Mucosa of descending colon (tissue), 3 donors: ENCODE measurements around the gene TREM1. TPM values are rescaled to one million over a fixed set of nuclear protein-coding genes. Genes with fewer than 3 reads are reported as not detected.
"Not testable (repeated sequence)": the region's sequence is repeated elsewhere in the genome, so short reads cannot be mapped to it uniquely, and the experiment has no call there.

Source experiments
- ATAC-seq: fragments of 200-7000 bp; cut with Tn5 transposase; one replicate; pipeline ENCODE4 v1.9.1; 2020; ENCODE audit warnings: mild to moderate bottlenecking, moderate library complexity
- DNase-seq, 3 donors: peaks; one replicate each; pipeline ENCODE4 v3.0.0-alpha.2; 2020
- H3K36me3 ChIP-seq: fragments of 200-600 bp; one replicate; pipeline ENCODE4 v1.8.0; 2021; ENCODE audit warnings: low read depth, mild to moderate bottlenecking
- H3K4me1 ChIP-seq: fragments of 200-600 bp; one replicate; pipeline ENCODE4 v1.8.0; 2021; ENCODE audit warnings: low read depth, mild to moderate bottlenecking
- H3K4me3 ChIP-seq: fragments of 200-600 bp; one replicate; pipeline ENCODE4 v1.8.0; 2021; ENCODE audit warnings: mild to moderate bottlenecking
- H3K9me3 ChIP-seq: fragments of 200-600 bp; one replicate; pipeline ENCODE4 v1.8.0; 2021; ENCODE audit warnings: mild to moderate bottlenecking
- CTCF ChIP-seq: fragments of 200-600 bp; IDR thresholded peaks from one replicate; pipeline ENCODE4 v1.8.0; 2022; ENCODE audit warnings: antibody characterized with exemption, mild to moderate bottlenecking
- intact Hi-C, 2 donors: fragments of 100-400 bp; cut with DNase I in 1 of 2; cut with micrococcal nuclease in 1 of 2; formaldehyde crosslinking; loops; one replicate each; pipeline versions ENCODE4 v1.11.0 to v1.11.1; 2022; cut with DNase I, micrococcal nuclease
- total RNA-seq, 3 donors: library from RNA; stranded (reverse); fragmentation: NEBNext Ultra II Directional in 2 of 3; extraction: Animal tissue kit (Norgen Biotek cat#: 25700) in 2 of 3; gene quantifications; one replicate each; pipeline versions ENCODE4 v1.2.1 to v1.2.4, GENCODE V29; 2021 to 2023
- donor health status: DM: no; HTN: no; CAD: no; lungs with moderate emphysema.
- donor health status: DM: no; HTN: no; CAD: no.
- donor health status: DM: no; HTN: yes; CAD: no.

Gene TREM1
- total RNA-seq, 3 donors from 2014 or later, result 1.2 to 2.0 TPM; not detected in 1

DNA sequence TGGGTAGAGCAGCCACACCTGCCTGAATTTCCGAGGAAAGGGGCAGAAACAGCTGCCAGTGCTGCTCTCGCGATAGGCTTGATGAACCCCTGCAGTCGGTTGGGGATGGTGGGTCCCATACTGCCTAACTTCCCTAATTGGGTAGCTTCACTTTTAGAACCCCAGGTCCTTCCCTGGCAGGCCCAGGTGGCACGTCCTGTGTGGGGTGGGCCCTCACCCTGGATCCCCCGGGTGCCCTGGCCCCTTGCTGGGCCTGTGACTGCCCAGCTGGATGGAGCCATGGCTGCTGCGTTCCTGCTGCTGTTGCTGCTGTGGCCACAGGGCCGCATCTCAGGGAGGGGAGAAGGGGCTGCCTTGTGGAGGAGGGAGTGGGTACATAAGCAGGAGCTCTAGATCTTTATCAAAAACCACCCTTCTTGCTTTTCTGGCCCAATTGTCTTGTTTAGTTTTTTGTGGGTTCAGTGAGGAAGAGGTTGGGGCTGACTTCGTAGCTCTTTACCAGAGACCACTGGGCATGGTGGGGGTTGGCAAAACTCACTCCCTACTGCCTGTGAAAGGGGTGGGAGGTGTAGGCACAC, 39.1 kb downstream of the TREM1 start:
- intact Hi-C loops, result no loop called here

DNA sequence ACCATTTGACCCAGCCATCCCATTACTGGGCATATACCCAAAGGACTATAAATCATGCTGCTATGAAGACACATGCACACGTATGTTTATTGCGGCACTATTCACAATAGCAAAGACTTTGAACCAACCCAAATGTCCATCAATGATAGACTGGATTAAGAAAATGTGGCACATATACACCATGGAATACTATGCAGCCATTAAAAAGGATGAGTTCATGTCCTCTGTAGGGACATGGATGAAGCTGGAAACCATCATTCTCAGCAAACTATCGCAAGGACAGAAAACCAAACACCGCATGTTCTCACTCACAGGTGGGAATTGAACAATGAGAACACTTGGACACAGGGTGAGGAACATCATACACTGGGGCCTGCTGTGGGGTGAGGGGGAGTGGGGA, 40.0 kb downstream of the TREM1 start:
- H3K4me1 ChIP-seq, H3K9me3 ChIP-seq, ATAC-seq, H3K36me3 ChIP-seq, H3K4me3 ChIP-seq, DNase-seq, intact Hi-C loops: not testable (repeated sequence)

More for the DNA sequence above, 39.1 kb downstream of the TREM1 start:
- Histone ChIP-seq H3K4me1 (no peaks in the 10 kb centered on the region), H3K9me3 (no peaks in the 10 kb centered on the region), H3K4me3 (no peak overlapping the region), H3K36me3 (no peaks in the 10 kb centered on the region)
- no peak for ATAC-seq
- TF ChIP-seq CTCF, result no peak
- DNase-seq, result peak in 1 of 3 donors; percentile 31

DNA sequence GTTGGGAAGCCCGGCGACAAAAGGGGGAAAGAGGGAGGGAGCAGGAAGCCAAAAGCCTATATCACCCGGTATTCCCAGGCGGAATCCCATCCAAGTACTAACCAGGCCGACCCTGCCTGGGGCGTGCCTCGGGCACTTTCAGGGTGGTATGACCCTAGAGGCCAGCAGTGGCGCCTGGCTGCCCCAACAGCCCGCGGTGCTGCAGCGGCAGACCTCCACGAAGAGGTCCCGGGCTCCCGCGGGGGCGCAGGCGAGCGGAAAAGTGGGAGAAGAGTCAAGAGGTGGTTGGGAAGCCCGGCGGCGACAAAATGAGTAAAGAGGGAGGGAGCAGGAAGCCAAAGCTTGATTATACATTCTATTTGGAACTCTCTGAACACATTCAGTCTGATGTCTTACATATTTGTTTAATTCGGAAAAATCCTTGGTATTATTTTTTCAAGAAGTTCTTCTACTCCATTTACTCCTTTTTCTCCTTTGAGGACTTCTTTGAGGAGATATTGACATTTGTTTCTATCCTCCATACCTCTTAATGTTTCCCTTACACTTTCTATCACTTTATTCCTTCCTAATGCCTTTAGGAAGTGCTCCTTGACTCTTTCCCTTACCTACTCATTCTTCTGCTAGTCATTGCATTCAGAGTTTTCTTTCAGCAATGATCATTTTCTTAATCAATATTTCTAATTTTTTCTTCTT, 46.9 kb downstream of the TREM1 start:
- ATAC-seq, result no peak
- Histone ChIP-seq H3K4me3 (no peak overlapping the region), H3K9me3 (no peaks in the 10 kb centered on the region), H3K4me1 (no peaks in the 10 kb centered on the region), H3K36me3 (no peaks in the 10 kb centered on the region)
- peak in 1 of 3 donors; percentile 43 for DNase-seq
- TF ChIP-seq CTCF, result no peak
- intact Hi-C loops, result no loop called here

- no peak for ATAC-seq
- no peaks in the 10 kb centered on the region for H3K4me1 ChIP-seq
- intact Hi-C loops, result no loop called here
Observed at GRCh38 chr6:41237128-41237527, 49.4 kb downstream of the TREM1 start.

DNA sequence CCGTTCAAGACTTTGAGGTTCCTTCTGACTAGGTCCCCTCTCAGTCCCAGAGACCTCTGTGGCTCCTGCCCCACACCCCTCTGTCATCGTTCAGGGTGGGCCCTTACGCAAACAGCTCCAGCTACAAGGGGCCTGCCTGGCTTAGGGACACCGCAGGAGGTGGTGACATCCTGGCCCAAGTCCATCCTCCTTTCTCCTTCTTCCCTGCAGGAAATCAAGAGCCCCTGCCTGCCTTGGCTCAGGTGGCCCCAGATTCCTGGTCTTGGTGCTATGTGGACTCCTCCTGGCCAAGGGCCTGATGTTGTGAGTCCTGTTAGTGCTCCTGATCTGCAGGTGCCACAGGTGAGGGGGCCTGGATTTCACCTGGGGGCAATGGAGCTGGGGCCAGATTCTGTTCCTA, 50.2 kb downstream of the TREM1 start:
- no peaks in the 10 kb centered on the region for H3K4me1 ChIP-seq
- H3K36me3 ChIP-seq, result no peaks in the 10 kb centered on the region
- intact Hi-C loops, result no loop called here
- ATAC-seq (no peak), DNase-seq (no peak)
- no peak overlapping the region for H3K4me3 ChIP-seq
- no peak for TF ChIP-seq CTCF
- H3K9me3 ChIP-seq, result no peaks in the 10 kb centered on the region

More at GRCh38 chr6:41237128-41237527, 49.4 kb downstream of the TREM1 start:
- TF ChIP-seq CTCF, result no peak
- Histone ChIP-seq H3K9me3 (no peaks in the 10 kb centered on the region), H3K36me3 (no peaks in the 10 kb centered on the region), H3K4me3 (no peak overlapping the region)
- no peak for DNase-seq

GRCh38 chr6:41232667-41233066, 53.8 kb downstream of the TREM1 start:
- ATAC-seq (no peak), DNase-seq (no peak)
- no peaks in the 10 kb centered on the region for H3K36me3 ChIP-seq
- no peak for TF ChIP-seq CTCF
- no peaks in the 10 kb centered on the region for H3K4me1 ChIP-seq
- H3K9me3 ChIP-seq, result no peaks in the 10 kb centered on the region
- intact Hi-C loops, result no loop called here
- H3K4me3 ChIP-seq, result no peak overlapping the region
